Endometrial microvascular endothelial cells (primary cell): ENCODE data around the gene TARS3. TPM values are rescaled to one million over a fixed set of nuclear protein-coding genes. Genes with fewer than 3 reads are reported as not detected.
"Not testable (repeated sequence)": the region's sequence is repeated elsewhere in the genome, so short reads cannot be mapped to it uniquely, and the experiment has no call there.

Experiments used
- in situ Hi-C: cut with HindIII; loops from 2 replicates; pipeline ENCODE4 v1.10.0; 2017; ENCODE audit warnings: low sequenced_read_pairs, low pct_unique_long_range_greater_than_20kb; ENCODE audit errors: inconsistent ontology term
- total RNA-seq: library from RNA; depleted of rRNA; stranded (reverse); fragments of >200 nt; gene quantifications from one replicate; pipeline ENCODE4 v1.2.3, GENCODE V29; 2015; ENCODE audit errors: inconsistent ontology term

The TARS3 gene
- total RNA-seq, 1 donor from 2014 or later: 6.2 TPM

GRCh38 chr15:101662203-101662602 is 62.1 kb downstream of the TARS3 start:
- in situ Hi-C loops: no loop called here

- in situ Hi-C loops: no loop called here
Measured at GRCh38 chr15:101660005-101660404, 64.3 kb downstream of the TARS3 start.

GRCh38 chr15:101657968-101658784 is 66.1 kb downstream of the TARS3 start:
- in situ Hi-C loops: no loop called here

- in situ Hi-C loops: no loop called here
Measured at GRCh38 chr15:101657171-101657570, 67.1 kb downstream of the TARS3 start.

DNA sequence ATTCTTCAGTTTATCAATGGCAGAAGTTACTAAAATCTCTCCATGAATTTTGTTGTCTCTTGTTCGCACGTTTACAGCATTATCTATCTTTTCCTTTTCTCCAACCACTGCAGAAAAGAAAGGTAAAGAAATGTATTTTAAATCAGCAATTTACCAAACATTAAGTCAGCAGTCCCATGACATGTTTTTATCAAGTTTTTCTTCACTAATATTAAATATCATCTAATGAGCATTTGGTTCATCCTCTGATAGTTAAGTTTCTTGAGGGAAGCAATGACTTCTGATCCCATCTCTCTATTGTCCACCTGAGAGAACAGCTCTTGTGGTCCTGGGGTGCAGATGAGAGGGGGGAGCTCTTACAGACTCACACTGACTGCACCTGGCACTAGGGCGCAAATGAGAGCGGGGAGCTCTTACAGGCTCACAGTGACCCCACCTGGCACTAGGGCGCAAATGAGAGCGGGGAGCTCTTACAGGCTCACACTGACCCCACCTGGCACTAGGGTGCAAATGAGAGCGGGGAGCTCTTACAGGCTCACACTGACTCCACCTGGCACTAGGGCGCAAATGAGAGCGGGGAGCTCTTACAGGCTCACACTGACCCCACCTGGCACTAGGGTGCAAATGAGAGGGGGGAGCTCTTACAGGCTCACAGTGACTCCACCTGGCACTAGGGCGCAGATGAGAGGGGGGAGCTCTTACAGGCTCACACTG is 69.5 kb downstream of the TARS3 start:
- in situ Hi-C loops: not testable (repeated sequence)

DNA sequence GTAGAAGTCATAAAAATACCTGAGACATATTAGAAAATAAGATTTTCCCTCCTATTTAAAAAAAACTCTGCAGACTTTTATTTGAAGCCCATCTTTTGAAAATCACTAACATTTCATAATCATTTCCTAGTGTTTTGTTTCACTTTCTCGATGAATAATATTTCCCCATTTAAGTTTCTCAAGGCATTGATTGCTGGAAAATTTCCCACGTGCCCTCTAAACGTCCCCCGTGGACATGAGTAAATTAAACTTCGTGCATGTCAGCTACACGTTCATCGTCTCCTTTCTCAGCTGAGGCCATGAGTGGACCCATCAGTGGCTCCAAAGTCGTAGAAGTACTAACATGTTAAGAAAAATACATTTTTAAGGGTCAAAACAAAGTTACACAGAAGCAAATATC is 70.1 kb downstream of the TARS3 start:
- in situ Hi-C loops: no loop called here

GRCh38 chr15:101652786-101653430 is 71.4 kb downstream of the TARS3 start:
- in situ Hi-C loops: no loop called here

DNA sequence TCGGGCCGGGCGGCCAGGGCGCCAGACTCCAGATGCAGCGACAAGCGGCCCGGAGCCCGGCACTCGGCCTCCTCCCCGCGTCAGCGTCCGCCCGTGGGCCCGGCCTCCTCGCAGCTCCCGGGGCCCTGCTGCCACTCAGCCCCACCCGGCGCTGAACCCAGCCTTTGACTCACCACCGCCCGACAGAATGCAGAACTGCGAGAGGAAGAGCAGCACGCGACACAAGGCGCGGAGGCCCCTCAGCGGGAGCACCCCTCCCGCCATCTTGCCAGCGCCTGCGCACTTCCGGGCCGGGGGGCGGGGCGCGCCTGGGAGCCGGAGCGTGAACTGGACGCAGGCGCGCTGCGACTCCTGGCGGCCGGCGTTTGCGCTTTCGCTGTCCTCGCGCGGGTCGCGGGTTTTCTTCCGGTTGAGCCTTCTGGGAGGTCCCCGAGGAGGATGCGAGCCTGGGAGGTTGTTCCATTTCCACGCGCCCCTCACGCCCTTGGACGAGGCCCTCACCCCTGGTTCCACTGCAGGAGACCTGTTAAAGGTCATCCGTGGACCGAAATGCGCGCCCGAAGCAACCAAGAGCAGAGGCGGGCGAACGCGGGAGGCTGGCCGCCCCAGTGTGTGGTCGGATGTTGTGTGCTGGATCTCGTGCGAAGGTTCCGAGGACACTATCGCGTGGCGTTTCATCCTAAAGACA is 72.0 kb downstream of the TARS3 start, which contains the start of gene TM2D3:
TSS of gene TM2D3 (minus strand) at position 284 of the 688 bp plus-strand sequence. CDS start at position 264, 20 bp downstream.
- in situ Hi-C loops: no loop called here

GRCh38 chr15:101651554-101652097 is 72.6 kb downstream of the TARS3 start:
- in situ Hi-C loops: no loop called here

DNA sequence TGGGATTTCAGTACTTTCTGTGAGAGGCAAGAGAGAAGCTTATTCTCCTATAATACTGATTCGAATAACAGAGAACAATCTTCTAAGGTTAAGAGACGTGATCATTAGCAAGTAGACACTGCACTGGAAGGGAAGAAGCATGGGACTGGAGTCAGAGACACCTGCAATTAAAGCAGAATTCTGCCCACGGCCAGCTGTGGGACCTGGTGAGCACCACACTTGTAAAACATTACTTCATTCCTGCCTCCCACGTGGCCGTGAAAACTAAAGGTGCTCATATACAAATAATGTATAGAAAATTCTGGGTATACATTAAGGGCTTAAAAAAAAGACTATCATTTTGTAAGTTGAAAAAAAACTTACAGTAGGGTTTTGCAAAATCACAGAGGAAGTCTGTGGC is 74.1 kb downstream of the TARS3 start:
- in situ Hi-C loops: no loop called here

DNA sequence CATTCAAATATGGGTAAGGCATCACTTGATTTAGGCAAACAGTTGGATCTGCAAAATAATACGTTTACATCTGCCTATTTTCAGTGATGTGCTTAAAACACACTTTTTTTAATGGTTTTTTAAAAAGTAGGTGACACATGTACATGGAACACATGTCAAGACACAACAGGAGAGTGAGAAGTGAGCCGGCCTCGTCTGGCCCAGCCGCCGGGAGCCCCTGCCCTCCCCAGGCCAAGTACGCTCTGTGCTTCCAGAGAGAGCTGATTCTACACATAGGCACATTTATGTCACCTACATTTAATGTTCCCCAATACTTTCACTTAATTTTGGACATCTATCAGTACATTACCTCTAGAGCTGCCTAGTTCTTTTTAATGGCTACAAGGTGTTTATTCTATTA is 75.9 kb downstream of the TARS3 start:
- in situ Hi-C loops: no loop called here

DNA sequence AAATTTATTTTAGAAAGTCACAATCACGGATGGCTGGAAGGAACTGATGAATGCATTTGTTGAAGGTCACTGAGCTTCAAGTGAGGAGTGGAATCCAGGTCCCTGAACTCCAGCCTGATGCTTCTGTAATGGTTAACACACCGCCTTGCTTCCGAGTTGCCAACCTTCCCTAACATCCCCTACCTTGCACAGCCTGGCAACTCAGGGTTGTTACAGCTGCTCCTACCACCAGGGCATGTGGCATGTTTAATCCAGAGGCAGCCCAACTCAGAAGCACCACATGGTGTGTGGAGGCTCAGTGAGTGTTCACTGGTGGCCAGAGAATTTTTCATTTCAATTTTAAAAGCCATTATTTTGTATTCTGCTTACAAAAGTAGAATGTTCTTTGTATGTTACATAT is 77.0 kb downstream of the TARS3 start:
- in situ Hi-C loops: no loop called here

DNA sequence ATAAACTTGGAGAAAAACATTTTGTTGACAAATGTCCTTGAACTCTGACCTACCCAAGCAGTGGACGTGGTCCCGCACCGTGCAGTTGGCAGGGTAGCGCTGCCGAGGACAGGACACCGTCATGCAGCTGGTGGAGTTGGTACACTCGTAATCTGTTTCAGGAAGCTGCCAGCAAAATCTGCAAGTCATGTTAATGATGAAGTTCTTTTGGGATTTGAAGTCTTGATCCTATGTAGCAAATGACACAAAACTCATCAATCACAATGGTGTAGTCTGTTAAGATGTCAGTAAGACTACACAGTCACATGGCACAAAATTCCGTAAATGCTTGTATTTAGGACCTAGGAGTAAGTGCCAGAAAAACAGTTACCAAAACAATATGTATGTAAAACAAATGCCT is 77.6 kb downstream of the TARS3 start:
- in situ Hi-C loops: no loop called here

DNA sequence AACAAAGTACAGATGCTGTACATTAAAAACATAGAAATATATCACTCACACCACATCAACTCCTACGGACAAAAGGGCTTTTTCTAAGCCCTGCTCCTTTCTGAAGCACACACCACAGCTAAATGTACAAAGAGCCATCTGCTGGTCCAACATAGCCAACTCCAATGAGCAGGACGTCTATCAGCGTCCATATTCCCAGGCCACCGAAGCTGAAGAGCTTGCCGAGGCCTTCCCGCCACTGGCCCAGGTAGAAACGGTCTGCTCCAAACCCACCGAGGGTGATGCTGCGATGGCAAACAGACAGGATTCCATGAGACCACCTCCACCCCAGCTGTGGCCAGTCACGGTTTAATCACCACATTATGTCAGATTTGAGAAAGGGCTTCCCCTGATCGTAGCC is 81.9 kb downstream of the TARS3 start:
- in situ Hi-C loops: no loop called here

GRCh38 chr15:101641894-101642293 is 82.4 kb downstream of the TARS3 start:
- in situ Hi-C loops: no loop called here

DNA sequence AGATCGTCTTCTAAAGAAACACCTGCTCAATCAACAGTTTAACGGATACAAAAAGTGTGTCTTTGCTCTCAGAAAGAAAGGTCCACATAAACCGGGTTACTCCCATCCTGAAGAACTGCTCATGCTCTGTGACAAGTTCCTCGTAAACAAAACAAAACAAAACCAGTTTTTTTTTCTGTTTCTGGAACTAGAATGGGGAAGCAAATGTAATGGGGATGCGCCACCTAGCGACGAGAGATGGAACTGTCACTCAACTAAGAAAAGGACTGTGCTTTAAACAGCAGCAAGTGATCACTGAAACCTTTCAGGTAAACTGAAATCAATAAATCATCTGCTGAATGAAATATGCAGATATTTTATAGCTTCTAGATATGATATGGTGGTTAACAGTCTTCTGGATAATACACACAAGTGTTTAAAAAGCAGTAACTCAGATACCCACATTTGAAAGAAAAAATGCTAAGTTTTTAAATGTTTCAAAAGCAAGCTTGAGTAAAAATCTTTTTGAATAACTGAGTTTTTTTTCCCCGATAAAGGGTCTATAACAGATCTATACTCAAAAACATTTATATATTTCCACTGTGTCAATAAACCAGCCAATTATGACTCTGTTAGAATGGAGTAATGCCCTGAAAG is 83.0 kb downstream of the TARS3 start:
- in situ Hi-C loops: no loop called here

DNA sequence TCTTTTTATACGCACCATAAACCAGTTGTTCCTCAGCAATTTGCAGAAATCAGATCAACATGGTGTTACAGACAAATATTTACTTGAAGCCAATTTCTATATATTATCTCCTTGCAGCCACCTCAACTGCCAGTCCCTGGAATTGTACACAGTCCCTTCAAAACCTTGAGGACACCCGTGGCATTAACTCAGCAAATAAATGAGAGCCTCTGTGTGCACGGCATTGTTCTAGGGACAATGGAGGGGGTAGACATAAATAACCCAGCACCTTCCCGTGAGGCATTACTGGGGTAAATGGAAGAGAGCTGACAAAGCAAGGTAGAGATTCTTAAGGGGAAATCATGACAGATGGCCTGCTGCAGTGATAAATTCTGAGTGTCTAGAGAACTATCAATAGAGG is 84.6 kb downstream of the TARS3 start:
- in situ Hi-C loops: no loop called here

- in situ Hi-C loops: no loop called here
Measured at GRCh38 chr15:101637919-101638318, 86.4 kb downstream of the TARS3 start.

DNA sequence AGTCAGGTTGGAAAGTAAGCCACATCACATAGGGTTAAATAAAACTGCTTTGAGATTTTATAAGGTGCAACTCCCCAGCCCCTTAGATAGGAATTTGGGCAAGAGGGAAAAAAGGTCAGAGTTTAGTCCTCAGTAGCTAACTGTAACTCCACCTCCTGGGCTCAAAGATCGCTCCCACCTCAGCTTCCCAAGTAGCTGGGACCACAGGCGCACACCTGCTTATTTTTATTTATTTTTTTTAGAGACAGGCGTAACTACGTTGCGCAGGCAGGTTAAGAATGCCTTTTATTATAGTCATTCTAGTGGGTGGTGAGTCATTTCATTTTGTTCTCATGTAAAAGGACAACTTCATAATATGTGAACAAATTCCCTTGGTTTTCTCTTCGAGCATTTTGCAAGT is 86.8 kb downstream of the TARS3 start:
- in situ Hi-C loops: no loop called here
